GM12878 (cell line): ENCODE data around the gene NFKBIZ. TPM values are rescaled to one million over a fixed set of nuclear protein-coding genes. Genes with fewer than 3 reads are reported as not detected.
A peak's percentile ranks its signal among the peaks of the same experiment; 100 is the strongest.

Experiments used
- ATAC-seq: fragments of 200-7000 bp; cut with Tn5 transposase; 3 replicates; pipeline ENCODE4 v1.9.1; 2020; ENCODE audit warnings: mild to moderate bottlenecking, moderate library complexity
- BruUV-seq: library from RNA; stranded (reverse); fragments of 400-500 nt; replicated peaks from 2 replicates; lab custom pipeline; 2021; lab: Mats Ljungman, UMichigan
- CTCF ChIA-PET: fragments of 300-600 bp; sonication (Branson Sonifier 250); formaldehyde crosslinking; extraction: SDS; loops from one replicate; lab custom pipeline; 2021; ENCODE audit warnings: inconsistent platforms; lab: Yijun Ruan, JAX
- POLR2A ChIA-PET: fragments of 350-600 bp; formaldehyde crosslinking; extraction: SDS; loops from one replicate; lab custom pipeline; 2021; ENCODE audit warnings: inconsistent platforms; lab: Charles Lee
- RAD21 ChIA-PET: fragments of 300-600 bp; sonication (Branson Sonifier 250); formaldehyde crosslinking; loops from one replicate; lab custom pipeline; 2023; ENCODE audit warnings: antibody characterized with exemption; ENCODE audit not compliant: unreplicated experiment; lab: Charles Lee
- SMC1A ChIA-PET: fragments of 300-600 bp; sonication (Branson Sonifier 250); formaldehyde crosslinking; loops from one replicate; lab custom pipeline; 2023; ENCODE audit not compliant: unreplicated experiment, uncharacterized antibody; lab: Charles Lee
- DNase-seq: peaks from one replicate; pipeline ENCODE4 v3.0.0-alpha.2; 2011; ENCODE audit warnings: low read depth, low spot score
- FAIRE-seq: peaks from 3 replicates; lab custom pipeline; 2011; peaks lifted over from hg19 to GRCh38; lab: Jason Lieb, UNC
- H2AFZ ChIP-seq: 2 replicates; pipeline ENCODE4 v1.6.0; 2011; ENCODE audit warnings: low read depth, low read length, control low read depth; ENCODE audit not compliant: control insufficient read depth
- H3K27ac ChIP-seq: 2 replicates; pipeline ENCODE4 v1.5.1; 2011; ENCODE audit warnings: control low read depth; ENCODE audit not compliant: control insufficient read depth, insufficient read depth
- H3K27me3 ChIP-seq, 2 experiments: replicated peaks in 1 of 2; 2 replicates each; pipeline versions ENCODE4 v1.6.0 to v1.6.1; 2011; ENCODE audit warnings: low read length in 1 of 2; ENCODE audit not compliant: control insufficient read depth in 2 of 2, insufficient read depth in 2 of 2
- H3K36me3 ChIP-seq, 2 experiments: 2 replicates each; pipeline ENCODE4 v1.5.1; 2011; ENCODE audit warnings: low read length in 1 of 2; ENCODE audit not compliant: control insufficient read depth in 2 of 2, insufficient read depth in 2 of 2
- H3K4me1 ChIP-seq: 2 replicates; pipeline ENCODE4 v1.6.1; 2011; ENCODE audit warnings: mild to moderate bottlenecking, low read length, moderate library complexity, mixed read lengths; ENCODE audit not compliant: control insufficient read depth, insufficient read depth
- H3K4me2 ChIP-seq: 2 replicates; pipeline ENCODE4 v1.6.0; 2011; ENCODE audit warnings: control low read depth; ENCODE audit not compliant: control insufficient read depth, insufficient read depth
- H3K4me3 ChIP-seq: fragments of 200-600 bp; sonication (generic); 2 replicates; pipeline ENCODE4 v1.5.1; 2016
- H3K79me2 ChIP-seq: 2 replicates; pipeline ENCODE4 v1.6.0; 2011; ENCODE audit warnings: low read length; ENCODE audit not compliant: control insufficient read depth, insufficient read depth
- H3K9ac ChIP-seq: 2 replicates; pipeline ENCODE4 v1.8.0; 2011; ENCODE audit warnings: low read length, control low read depth, mixed read lengths; ENCODE audit not compliant: control insufficient read depth, insufficient read depth
- H3K9me3 ChIP-seq: replicated peaks from 3 replicates; pipeline ENCODE4 v1.5.1; 2011; ENCODE audit warnings: mild to moderate bottlenecking, low read length; ENCODE audit not compliant: control insufficient read depth, insufficient read depth
- H4K20me1 ChIP-seq: 2 replicates; pipeline ENCODE4 v1.6.0; 2011; ENCODE audit not compliant: control insufficient read depth, insufficient read depth
- BCLAF1 ChIP-seq: fragments of 450-650 bp; IDR thresholded peaks from 2 replicates; pipeline ENCODE4 v1.6.1; 2017; ENCODE audit warnings: antibody characterized with exemption, mild to moderate bottlenecking, moderate library complexity
- CBFB ChIP-seq: IDR thresholded peaks from 2 replicates; pipeline ENCODE4 v1.6.1; 2016; ENCODE audit warnings: antibody characterized with exemption, low read depth
- CTCF ChIP-seq, 3 experiments: IDR thresholded peaks in 2 of 3; conservative IDR thresholded peaks in 1 of 3; 2 replicates each; pipeline ENCODE4 v1.5.1; 2011; ENCODE audit warnings: low read depth in 3 of 3, low read length in 3 of 3, mild to moderate bottlenecking in 3 of 3, control low read depth in 2 of 3, moderate library complexity in 2 of 3, inconsistent platforms in 1 of 3, mixed read lengths in 1 of 3; ENCODE audit not compliant: control insufficient read depth in 2 of 3, insufficient read depth in 1 of 3; ENCODE audit errors: extremely low read depth in 1 of 3
- NR2C2 ChIP-seq: IDR thresholded peaks from 2 replicates; pipeline ENCODE4 v1.6.1; 2011; ENCODE audit warnings: borderline replicate concordance, low read depth; ENCODE audit not compliant: control insufficient read depth, insufficient read length
- RAD21 ChIP-seq: IDR thresholded peaks from 2 replicates; pipeline ENCODE4 v1.6.1; 2011; ENCODE audit warnings: mild to moderate bottlenecking, low read depth, low read length, moderate library complexity; ENCODE audit not compliant: insufficient read depth
- WGBS: methylation state at CpG from one replicate; pipeline ENCODE4 v1.1.6; 2016; ENCODE audit warnings: low lambda C conversion rate; ENCODE audit not compliant: insufficient replicate concordance, insufficient coverage; ENCODE audit errors: missing lambda C conversion rate; 5-methylcytosine and 5-hydroxymethylcytosine counted together
- in situ Hi-C: fragments of 300-500 bp; cut with MboI; formaldehyde crosslinking; loops from 9 replicates; pipeline ENCODE4 v1.14.3; 2018; ENCODE audit warnings: mixed read lengths
- intact Hi-C: fragments of 100-400 bp; cut with micrococcal nuclease; formaldehyde crosslinking; loops from one replicate; pipeline ENCODE4 v1.14.2; 2022; ENCODE audit not compliant: unreplicated experiment
- polyA plus RNA-seq, 11 experiments: library from polyadenylated mRNA; depleted of rRNA in 4 of 11; unstranded in 6 of 11; stranded (reverse) in 5 of 11; fragments of >200 nt; fragmentation: Nextera tagmentation in 4 of 11; fragmentation: Illumina TruSeq in 1 of 11; extraction: Ambion mirVana in 4 of 11; extraction: Trizol in 1 of 11; gene quantifications; 1 replicate in 1 of 11; 2 replicates in 10 of 11; pipeline versions ENCODE4 v1.2.1 to v1.2.3, GENCODE V29; 2011 to 2016; ENCODE audit warnings: inconsistent platforms in 2 of 11, missing spikeins in 2 of 11, low read depth in 1 of 11
- total RNA-seq, 4 experiments: library from RNA; depleted of rRNA in 3 of 4; stranded (reverse); fragments of >200 nt in 3 of 4; fragmentation: Illumina TruSeq in 1 of 4; extraction: Trizol in 1 of 4; gene quantifications; 2 replicates each; pipeline versions ENCODE4 v1.2.1 to v1.2.3, GENCODE V29; 2013 to 2021

Gene NFKBIZ
- total and polyA plus RNA-seq, 10 of the 15 experiments (the other 5 are each of a cell fraction or from before 2014, with no cell fraction given): 6.3 to 53.8 (median 17.3) TPM

- no peak for TF ChIP-seq CBFB
- TF ChIP-seq, all 136 proteins: peak for 0
Observed at GRCh38 chr3:101801174-101801573, 48.1 kb upstream of the NFKBIZ start (continued).

GRCh38 chr3:101802179-101802578 lies 47.1 kb upstream of the NFKBIZ start:
- DNase-seq: no peak
- Histone ChIP-seq H3K4me2 (no peak overlapping the region), H3K27ac (no peak overlapping the region), H3K4me3 (no peak overlapping the region), H2AFZ (no peak overlapping the region), H3K9ac (no peak overlapping the region), H3K4me1 (peaks cover 4% of the 10 kb centered on the region), H3K27me3 (no peaks in the 10 kb centered on the region), H3K9me3 (no peaks in the 10 kb centered on the region; the same call in 2 of the 3 replicates), H4K20me1 (no peaks in the 10 kb centered on the region), H3K36me3 (no peaks in the 10 kb centered on the region; a peak in 2 of 4 replicates), H3K79me2 (no peaks in the 10 kb centered on the region)
- POLR2A ChIA-PET: no interaction called here
- RAD21 ChIA-PET: interaction anchor here (1.0 to 15.9 kb wide), 9 partner anchors 10 to 735 kb away, joined by 3 to 659 read pairs (median 5); partner anchors contain the start of gene NXPE3
- ATAC-seq: no peak
- 75% methylated on average over 2 of the region's 2 CpGs for WGBS
- in situ Hi-C loops (no loop called here), intact Hi-C loops (loop anchor here (10.0 kb wide), 1 partner anchor 873 kb away; no protein-coding TSS in a partner anchor)
- BruUV-seq: no TSS peak
- CTCF ChIA-PET: interaction anchor here (0.5 to 15.9 kb wide), 42 partner anchors 9 to 966 kb away, joined by 3 to 1057 read pairs (median 5); partner anchors contain the start of genes CEP97 and ZBTB11
- SMC1A ChIA-PET: interaction anchor here (0.7 to 19.7 kb wide), 31 partner anchors 9 to 876 kb away, joined by 3 to 949 read pairs (median 4); partner anchors contain the start of genes CEP97, NXPE3 and RPL24
- no peak for TF ChIP-seq NR2C2
- FAIRE-seq: no peak

GRCh38 chr3:101803173-101803782 lies 46.0 kb upstream of the NFKBIZ start:
- Histone ChIP-seq H3K4me1 (peaks cover 11% of the 10 kb centered on the region), H4K20me1 (no peaks in the 10 kb centered on the region), H3K9ac (no peak overlapping the region), H3K27me3 (no peaks in the 10 kb centered on the region), H3K4me3 (no peak overlapping the region), H2AFZ (no peak overlapping the region), H3K9me3 (no peaks in the 10 kb centered on the region; the same call in 2 of the 3 replicates), H3K4me2 (0 out of 2 replicates have a peak overlapping the region, but pooled peaks have one; percentile 12), H3K79me2 (no peaks in the 10 kb centered on the region), H3K27ac (no peak overlapping the region), H3K36me3 (no peaks in the 10 kb centered on the region; a peak in 2 of 4 replicates)
- ATAC-seq (peak; percentile 100), DNase-seq (no peak), FAIRE-seq (peak; percentile 94)
- CTCF ChIA-PET: interaction anchor here (0.5 to 15.9 kb wide), 56 partner anchors 10 to 868 kb away, joined by 3 to 1057 read pairs (median 4); partner anchors contain the start of genes CEP97, NFKBIZ, NXPE3 and ZBTB11
- no TSS peak for BruUV-seq
- intact Hi-C loops (loop anchor here (1.0 to 10.0 kb wide), 2 partner anchors 108 to 872 kb away; no protein-coding TSS in a partner anchor), in situ Hi-C loops (no loop called here)
- POLR2A ChIA-PET: no interaction called here
- WGBS: 75% methylated on average over 9 of the region's 9 CpGs
- RAD21 ChIA-PET: interaction anchor here (0.6 to 15.9 kb wide), 15 partner anchors 8 to 733 kb away, joined by 3 to 659 read pairs (median 4); partner anchors contain the start of genes CEP97 and NXPE3
- SMC1A ChIA-PET: interaction anchor here (0.6 to 19.7 kb wide), 30 partner anchors 9 to 875 kb away, joined by 3 to 949 read pairs (median 4); partner anchors contain the start of genes CEP97 and RPL24
- TF ChIP-seq BCLAF1 (no peak), RAD21 (peak; percentile 70), CTCF (IDR thresholded peaks at IDR 0.05 in 2 of 3, conservative IDR thresholded peaks at IDR 0.05 in 1 of 3; ENCODE audit: control insufficient read depth in 2 of 3, extremely low read depth in 1 of 3, insufficient read depth in 1 of 3, low read depth in 3 of 3, low read length in 3 of 3) (peak; percentile 78 to 88 (median 85))
